Measurements from ENCODE around the gene CCDC85A. TPM values are rescaled to one million over a fixed set of nuclear protein-coding genes. Genes with fewer than 3 reads are reported as not detected.

Gene CCDC85A
- total and polyA plus RNA-seq, 12 donors: 0.13 to 1.1 (median 0.65) TPM; not detected in 1

DNA sequence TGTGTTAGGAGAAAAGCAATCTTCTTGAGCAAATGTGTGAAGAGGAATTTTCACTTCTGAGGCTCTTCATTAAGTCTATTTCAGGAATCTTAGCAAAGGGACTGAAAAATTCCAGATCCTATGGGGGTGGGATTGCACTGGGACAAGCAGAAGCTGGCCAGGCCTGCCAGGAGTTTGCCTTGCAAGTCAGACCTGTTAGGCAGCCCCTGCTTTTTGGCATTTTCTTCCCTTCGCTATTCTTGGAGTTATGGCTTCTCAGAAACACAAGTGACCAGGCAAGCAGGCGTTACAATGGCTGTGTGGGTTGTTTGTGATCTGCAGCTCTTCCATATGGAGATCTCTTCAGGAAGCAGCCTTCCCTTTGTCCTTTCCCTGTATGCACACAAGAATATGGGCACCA is 8.0 kb upstream of the CCDC85A start:
- intact Hi-C loops (cut with DNase I): no loop called here

DNA sequence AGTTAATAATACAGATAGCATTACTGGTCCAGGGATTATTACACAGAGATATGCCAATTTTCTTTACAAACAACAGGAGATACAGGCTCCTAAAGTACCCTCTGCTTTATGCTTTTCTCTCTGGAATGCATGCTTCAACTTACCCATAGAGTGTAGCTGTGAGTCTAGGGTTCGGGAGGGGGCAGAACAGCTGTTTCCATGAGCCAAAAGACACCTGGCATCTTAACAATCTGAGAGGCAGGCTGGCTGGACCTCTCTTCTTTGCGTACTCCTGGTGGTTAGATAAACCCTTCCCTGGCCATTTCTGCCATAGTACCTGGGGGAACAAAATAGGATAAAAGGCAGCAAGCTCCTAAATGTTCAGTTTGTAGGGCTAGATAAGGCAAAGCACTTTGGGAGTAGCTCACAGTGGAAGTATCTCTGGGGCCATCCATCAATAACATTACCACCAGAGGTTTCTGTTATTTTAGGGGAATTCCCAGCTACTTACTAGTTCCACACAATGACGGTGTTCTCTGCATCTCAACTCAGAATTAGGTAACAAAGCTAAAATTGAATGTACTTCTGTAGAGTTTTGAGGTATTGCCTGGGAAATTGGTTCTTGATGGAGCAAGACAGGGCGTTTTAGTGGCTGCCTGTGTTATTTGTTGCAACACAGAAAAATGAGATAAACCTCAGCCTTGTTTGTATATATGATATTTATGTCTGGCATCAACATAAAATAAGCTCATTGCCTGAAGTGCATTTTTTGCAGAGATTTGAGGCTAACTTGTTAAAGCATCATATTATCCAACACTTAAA is 6.2 kb upstream of the CCDC85A start:
- intact Hi-C loops (cut with DNase I): no loop called here
- Histone ChIP-seq H3K27me3 (no peaks in the 10 kb centered on the region), H3K4me1 (replicated peaks in 1 of 2) (no peaks in the 10 kb centered on the region), H3K9me3 (replicated peaks in 1 of 3) (no peaks in the 10 kb centered on the region), H3K36me3 (replicated peaks in 1 of 2) (no peaks in the 10 kb centered on the region), H3K4me3 (no peak overlapping the region), H3K27ac (no peak overlapping the region)
- no peak for DNase-seq
- no peak for TF ChIP-seq POLR2A (IDR thresholded peaks at IDR 0.05)
- TF ChIP-seq, protein P1, sequence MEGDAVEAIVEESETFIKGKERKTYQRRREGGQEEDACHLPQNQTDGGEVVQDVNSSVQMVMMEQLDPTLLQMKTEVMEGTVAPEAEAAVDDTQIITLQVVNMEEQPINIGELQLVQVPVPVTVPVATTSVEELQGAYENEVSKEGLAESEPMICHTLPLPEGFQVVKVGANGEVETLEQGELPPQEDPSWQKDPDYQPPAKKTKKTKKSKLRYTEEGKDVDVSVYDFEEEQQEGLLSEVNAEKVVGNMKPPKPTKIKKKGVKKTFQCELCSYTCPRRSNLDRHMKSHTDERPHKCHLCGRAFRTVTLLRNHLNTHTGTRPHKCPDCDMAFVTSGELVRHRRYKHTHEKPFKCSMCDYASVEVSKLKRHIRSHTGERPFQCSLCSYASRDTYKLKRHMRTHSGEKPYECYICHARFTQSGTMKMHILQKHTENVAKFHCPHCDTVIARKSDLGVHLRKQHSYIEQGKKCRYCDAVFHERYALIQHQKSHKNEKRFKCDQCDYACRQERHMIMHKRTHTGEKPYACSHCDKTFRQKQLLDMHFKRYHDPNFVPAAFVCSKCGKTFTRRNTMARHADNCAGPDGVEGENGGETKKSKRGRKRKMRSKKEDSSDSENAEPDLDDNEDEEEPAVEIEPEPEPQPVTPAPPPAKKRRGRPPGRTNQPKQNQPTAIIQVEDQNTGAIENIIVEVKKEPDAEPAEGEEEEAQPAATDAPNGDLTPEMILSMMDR (IDR thresholded peaks at IDR 0.05): no peak
- 40 to 52% (median 44%) methylated on average over 4 of the region's 4 CpGs for WGBS, 4 donors

More for the DNA sequence above, 8.0 kb upstream of the CCDC85A start:
- no peak for DNase-seq
- Histone ChIP-seq H3K27ac (no peak overlapping the region), H3K4me3 (no peak overlapping the region), H3K36me3 (replicated peaks in 1 of 2) (no peaks in the 10 kb centered on the region), H3K27me3 (no peaks in the 10 kb centered on the region), H3K9me3 (replicated peaks in 1 of 3) (no peaks in the 10 kb centered on the region), H3K4me1 (replicated peaks in 1 of 2) (no peaks in the 10 kb centered on the region)
- no peak for TF ChIP-seq POLR2A (IDR thresholded peaks at IDR 0.05)
- TF ChIP-seq, protein P1 (IDR thresholded peaks at IDR 0.05): no peak
- WGBS, 4 donors: 67 to 76% (median 73%) methylated on average over 2 of the region's 2 CpGs

GRCh38 chr2:56179931-56180330 is 3.9 kb upstream of the CCDC85A start:
- TF ChIP-seq POLR2A (IDR thresholded peaks at IDR 0.05): no peak
- TF ChIP-seq, protein P1 (IDR thresholded peaks at IDR 0.05): no peak
- no peak for DNase-seq
- Histone ChIP-seq H3K27me3 (peaks cover 6% of the 10 kb centered on the region), H3K4me1 (replicated peaks in 1 of 2) (peaks cover 5 to 11% of the 10 kb centered on the region in 2 donors), H3K9me3 (replicated peaks in 1 of 3) (no peaks in the 10 kb centered on the region), H3K27ac (no peak overlapping the region), H3K36me3 (replicated peaks in 1 of 2) (no peaks in the 10 kb centered on the region), H3K4me3 (no peak overlapping the region)
- 60 to 71% (median 67%) methylated on average over 5 of the region's 5 CpGs for WGBS, 4 donors
- intact Hi-C loops (cut with DNase I): loop anchor here in 1 of 2 donors (5.0 kb wide), 1 partner anchor 567 kb away; no protein-coding TSS in a partner anchor

DNA sequence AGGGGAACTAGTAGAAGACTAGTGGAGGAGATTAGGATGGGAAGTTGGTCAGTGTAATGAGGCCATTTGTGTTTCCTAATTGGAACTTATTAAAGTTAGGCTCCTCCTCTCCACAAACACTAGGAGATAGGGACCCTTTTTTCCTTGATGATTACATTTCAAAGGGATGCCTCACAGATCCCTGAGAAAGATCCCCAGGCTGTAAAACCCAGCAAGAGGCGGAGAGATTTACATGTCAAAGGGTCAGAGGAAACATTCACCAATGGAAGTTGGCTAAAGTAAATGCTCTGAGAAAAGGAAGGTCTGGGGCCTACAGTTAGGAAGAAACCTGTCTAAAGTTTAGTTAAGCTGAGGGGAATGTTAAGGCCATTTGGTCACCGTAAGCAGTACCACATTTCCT is 1.4 kb upstream of the CCDC85A start:
- DNase-seq: no peak
- WGBS, 4 donors: 93 to 98% (median 94%) methylated on average over 2 of the region's 2 CpGs
- TF ChIP-seq, protein P1 (IDR thresholded peaks at IDR 0.05): no peak
- Histone ChIP-seq H3K27ac (no peak overlapping the region), H3K4me1 (replicated peaks in 1 of 2) (peaks cover 5 to 16% of the 10 kb centered on the region in 2 donors), H3K4me3 (no peak overlapping the region), H3K36me3 (replicated peaks in 1 of 2) (no peaks in the 10 kb centered on the region), H3K27me3 (peaks cover 17% of the 10 kb centered on the region), H3K9me3 (replicated peaks in 1 of 3) (no peaks in the 10 kb centered on the region)
- intact Hi-C loops (cut with DNase I): loop anchor here in 1 of 2 donors (5.0 kb wide), 1 partner anchor 565 kb away; no protein-coding TSS in a partner anchor
